GM21515 (cell line): ENCODE measurements around the gene RNF11.

Experiments used
- ATAC-seq: cut with Tn5 transposase; IDR thresholded peaks from one replicate; pipeline ENCODE4 v1.9.1; 2021; ENCODE audit not compliant: unreplicated experiment

The RNF11 gene

DNA sequence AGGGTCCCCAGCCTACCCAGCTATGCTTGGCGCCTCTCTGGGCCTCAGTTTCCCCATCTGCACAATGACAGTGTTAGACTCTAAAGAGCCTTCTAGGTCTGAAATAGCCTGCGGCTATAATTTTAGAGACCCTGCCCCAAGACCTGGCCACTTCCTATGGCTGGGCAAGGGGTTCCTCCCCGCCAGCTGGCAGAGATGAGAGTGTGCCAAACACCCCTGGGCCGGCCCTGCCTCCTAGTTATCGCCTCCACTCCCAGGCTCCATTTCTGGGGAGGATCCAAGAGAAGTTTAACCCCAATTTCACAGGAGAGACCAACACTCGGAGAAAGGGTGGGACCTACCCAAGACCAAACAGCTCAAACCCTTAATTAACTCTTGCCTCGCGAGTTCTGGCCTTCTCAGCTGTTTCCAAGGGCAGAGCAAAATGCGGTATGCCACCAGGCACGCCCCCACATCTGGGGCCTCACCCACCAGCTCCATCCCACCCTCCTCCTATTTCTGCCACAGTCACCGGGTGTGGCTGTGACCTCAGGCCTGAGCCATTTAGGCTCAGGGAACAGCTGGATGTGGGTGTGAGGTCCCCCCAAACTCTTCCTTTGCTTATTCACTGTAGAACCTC is 58.6 kb downstream of the RNF11 start:
- ATAC-seq: no peak

DNA sequence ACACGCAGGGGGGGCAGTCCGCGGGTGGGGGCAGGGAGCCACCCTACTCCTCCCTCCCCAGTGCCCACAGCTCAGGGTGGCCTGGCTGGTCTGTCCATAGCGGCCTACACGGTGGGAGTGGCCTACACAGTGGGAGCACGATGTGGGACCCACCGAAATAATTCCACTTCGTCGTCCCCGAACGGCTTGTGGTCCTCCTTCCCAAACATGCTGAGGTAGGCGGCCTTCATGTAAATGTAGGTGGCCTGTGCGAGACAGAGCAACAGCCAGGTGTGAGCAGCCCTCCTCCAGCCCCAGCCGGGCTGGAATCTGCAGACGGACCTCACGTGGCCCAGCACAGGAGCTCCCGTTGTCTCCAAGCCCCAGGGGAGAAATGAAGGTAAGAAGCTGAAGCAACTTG is 59.9 kb downstream of the RNF11 start:
- ATAC-seq: no peak

DNA sequence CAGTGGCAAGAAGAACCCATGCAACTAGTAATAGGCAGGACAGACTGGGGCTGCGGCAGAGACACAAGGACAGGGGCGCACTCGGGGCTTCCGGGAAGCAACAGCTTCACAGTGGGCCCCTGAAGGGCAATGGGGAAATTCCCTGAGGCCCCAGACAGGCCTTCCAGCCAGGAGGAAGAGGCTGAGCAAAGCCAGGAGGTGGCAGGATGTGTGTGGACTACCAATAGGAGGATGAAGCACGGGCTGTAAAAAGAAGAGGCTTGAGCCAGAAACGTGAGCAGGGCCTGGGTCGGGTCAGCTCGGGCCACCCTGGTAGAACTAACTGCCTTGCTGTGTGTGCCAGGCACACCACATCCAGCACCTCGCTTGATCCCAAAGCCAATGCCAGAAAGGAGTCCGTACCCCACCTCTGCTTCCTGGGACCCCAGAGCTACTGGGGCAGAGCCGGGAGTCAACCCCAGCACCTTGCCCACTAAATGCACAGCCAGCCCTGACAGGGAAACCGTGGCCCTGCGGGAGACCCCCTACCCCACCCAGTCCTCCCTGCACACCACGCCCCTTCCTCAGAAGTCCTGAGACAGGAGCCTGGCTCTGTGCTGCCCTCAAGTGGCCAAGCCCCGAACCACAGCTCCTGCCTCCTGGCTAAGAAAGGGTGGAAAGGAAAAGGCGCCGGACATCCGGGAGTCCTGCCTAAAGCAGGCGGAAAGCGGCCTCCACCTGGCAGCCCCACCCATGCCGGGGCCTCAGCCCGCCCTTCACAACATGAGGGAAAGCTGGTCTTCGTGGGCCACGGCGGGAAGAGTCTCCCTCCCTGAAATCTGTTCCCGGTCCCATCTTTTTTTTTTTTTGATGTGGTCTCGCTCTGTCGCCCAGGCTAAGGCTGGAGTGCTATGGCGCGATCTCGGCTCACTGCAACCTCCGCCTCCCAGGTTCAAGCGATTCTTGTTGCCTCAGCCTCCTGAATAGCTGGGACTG is 60.6 kb downstream of the RNF11 start:
- ATAC-seq: peak; percentile 68

DNA sequence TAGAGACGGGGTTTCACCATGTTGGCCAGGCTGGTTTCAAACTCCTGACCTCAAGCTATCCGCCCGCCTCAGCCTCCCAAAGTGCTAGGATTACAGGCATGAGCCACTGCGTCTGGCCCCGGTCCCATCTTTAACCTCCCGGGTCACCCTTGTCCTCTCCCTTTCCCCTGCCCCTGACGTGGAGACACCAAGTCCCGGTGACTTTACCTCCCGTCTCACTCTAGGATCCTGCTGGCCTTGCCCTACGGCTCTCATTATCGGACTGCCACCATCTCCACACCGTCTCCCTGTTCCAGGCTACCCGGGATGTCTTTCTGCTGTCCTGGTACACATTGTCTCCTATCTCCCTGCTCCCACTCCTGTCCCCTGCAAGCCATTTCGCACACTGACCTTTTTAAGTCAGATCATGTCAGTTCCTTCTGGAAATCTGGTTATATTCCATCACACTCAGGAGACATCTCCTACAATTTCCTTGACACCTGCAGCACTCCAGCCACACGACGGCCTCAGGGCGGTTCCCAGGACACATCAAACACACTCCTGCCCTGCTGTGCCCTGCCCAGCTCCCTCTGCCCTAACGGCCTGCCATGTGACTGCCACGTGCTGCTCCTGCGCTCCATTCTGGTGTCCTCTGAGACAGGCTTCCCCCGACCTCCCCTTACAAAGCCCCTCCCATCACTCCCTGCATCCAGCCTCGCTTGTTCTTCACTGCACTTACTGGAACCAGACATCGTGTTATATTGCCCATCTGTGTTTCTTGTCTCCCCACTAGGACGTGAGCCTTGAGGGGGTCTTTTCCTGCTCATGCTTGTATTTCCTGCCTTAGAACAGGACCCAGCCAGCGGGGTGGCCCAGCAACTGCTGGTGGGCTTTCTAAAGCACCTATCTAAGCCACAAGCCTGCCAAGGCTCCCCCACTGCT is 61.6 kb downstream of the RNF11 start:
- no peak for ATAC-seq

DNA sequence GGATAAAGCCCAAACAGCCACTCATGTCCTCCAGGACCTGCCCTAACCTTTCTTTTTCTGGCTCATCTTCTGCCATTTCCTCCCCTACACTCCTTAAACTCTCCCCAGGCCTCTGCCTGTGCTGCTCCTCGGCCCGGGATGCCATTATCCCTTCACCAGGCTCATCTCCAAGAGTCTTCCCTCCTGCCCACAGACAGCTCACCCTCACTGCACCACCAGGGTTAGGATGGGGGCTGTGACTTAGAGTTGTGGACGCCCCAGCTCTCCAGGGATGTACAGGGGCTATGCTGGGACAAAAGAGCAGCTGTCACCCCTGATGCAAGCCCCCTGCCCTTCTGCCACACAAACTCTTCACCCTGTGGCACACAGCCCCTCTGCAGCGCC is 62.2 kb downstream of the RNF11 start:
- ATAC-seq: no peak

DNA sequence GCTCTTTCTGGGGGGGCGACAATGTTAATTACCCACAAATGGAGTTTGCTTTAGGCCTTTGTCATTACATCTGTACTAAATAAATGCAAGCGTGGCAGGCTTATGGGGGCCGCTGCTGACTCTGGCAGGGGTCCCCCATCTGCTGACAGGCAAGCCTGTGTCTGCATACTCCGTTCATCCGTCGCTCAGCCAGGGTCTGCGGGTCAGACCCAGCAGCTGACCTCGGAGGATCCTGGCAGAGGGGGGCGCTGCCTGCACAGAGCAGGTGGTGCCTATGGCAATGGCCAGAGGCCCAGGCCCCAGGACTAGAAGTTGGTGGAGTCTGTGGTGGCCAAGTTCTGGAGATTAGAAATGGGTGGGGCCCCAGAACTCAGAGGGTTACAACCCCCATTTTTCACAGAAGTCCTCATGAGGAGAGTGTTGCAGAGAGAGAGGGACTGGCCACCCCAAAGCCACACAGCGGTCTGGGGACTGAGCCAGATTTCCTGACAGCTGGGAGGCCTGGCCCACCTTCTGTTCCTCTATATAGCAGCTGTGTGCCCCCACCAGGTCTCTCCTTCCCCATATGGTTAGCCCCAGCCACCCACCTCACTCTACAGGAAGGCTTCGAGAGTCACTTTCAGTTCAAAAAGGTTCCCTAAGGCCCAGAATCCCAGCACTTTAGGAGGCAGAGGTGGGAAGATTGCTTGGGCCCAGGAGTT is 63.3 kb downstream of the RNF11 start:
- no peak for ATAC-seq

DNA sequence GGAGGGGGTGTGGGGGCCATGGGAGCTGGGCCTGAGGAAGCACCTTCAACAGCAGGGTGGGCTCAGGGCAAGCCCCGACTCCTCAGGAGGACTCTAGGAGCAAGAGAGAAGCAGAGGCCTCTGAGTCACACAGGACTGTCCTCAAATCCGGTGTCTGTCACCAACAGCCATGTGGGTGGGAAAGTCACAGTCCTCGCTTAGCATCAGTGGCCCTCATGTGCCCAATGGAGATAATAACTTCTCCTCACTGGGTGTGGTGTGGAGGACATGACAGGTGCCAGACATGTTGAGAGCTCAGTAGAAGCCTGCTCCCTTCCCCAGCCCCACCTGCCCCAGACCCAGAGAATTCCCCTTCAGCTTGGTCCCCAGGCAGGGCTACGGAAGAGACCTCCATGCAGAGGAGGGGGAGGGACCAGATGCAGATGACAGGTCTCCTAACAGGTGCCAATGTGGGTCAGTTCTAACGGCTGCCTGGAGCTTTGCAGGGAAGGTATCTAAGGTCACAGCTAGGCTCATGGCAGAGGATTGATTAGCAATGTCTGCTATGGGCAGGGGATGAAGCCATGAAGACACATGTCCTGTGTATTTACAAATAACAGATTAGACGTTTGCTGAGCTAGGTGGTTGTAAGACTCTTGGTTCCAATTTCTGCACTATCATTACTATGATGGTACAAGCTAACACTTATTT is 64.1 kb downstream of the RNF11 start:
- ATAC-seq: no peak

DNA sequence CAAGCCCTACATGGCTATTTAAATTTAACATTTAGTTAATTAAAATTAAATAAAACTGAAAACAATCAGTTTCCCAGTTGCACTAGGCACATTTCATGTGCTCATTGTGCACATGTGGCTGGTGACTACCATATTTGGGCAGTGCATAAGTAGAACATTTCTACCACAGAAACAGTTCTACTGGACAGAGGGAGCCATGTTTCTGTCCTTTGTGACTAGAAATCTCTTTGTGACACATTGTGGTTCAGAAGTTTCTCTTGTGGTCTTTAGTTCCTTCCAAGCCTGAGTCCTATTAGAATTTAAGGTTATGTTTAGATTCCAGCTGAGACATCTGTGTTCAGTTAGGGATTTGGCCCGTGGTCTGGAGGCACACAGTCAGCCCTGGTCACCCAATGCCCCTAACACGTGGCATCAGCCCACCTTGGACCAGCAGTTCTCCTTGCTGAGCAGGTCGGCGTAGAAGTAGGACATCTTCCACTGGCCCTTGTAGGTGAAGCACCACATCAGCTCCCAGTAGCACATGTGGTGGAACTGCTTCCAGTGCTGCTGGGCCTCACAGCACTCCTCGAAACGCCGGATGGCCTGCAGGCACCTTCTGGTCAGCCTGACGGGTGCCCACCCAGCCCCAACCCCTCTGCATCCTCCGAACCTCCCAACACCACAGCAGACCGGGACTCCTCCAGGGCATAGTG is 65.2 kb downstream of the RNF11 start:
- peak; percentile 35 for ATAC-seq

DNA sequence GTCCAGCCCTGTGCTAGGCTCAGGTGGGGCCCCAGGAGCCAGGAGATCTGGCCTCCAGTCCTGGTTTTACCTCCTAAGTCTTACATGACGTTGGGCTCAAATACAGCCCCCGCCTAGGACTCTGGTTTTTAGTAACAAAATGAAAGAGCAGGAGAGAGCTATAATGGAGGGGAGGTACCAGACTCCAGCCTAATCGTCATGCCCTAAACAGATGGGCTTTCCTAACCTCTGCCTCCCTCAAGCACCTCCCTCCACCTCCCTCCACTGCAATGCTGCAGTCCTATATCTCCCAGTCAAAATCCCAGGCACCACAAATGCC is 65.7 kb downstream of the RNF11 start:
- no peak for ATAC-seq

DNA sequence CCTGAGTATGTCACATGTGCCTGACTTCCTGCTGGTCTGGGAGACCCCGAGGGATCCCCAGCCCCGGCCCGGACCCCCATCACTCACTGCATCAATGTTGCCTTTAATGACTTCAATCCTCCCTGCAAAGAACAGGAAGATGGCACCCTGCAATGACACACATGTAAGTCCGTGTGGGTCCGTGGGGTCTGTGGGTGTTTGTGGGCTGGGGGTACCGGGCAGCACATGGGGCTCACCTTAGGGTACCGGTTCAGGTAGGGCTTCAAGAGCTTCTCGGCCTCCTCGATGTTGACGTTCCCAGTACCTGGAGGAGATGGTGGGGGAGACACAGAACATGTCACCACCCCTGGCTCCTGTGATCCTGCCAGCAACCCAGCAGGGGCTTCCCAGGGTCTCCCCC is 66.2 kb downstream of the RNF11 start:
- no peak for ATAC-seq

DNA sequence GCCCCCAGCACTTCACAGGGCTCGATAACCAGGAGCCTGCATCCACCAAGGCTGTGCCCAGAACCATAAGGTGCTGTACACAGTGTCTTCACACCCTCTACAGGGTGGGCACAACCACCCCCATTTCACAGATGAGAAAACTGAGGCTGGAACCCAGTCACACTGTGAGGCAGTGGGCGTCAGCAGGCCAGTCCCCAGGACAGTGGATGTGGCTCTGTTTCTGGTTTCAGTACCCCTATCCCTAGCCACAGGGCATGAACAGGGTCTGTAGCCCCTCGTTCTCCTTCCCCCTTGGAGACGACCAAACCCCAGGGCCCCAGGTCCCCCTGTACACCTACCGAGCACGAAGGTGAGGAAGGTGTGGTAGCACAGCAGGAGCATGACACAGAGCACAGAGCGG is 66.7 kb downstream of the RNF11 start:
- no peak for ATAC-seq

DNA sequence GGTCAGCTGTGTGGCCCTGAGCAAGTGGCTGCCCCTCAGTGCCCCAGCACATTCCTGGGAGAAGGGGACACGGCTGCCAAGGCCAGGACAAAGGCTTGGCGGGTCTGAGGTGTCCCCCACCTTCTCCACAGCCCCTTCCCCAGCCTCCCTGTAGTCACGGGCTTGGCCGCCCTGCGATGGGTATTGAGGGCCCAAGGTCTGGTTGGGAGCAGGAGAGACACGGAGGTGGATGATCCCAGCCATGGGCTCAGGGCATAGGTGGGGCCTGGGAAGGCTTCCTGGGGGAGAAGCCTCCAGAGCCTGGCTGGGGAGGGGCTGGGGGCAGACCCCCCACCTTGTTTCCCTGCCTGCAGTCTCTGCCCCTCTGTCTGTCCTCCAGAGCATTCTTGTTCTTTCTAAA is 67.2 kb downstream of the RNF11 start:
- no peak for ATAC-seq

DNA sequence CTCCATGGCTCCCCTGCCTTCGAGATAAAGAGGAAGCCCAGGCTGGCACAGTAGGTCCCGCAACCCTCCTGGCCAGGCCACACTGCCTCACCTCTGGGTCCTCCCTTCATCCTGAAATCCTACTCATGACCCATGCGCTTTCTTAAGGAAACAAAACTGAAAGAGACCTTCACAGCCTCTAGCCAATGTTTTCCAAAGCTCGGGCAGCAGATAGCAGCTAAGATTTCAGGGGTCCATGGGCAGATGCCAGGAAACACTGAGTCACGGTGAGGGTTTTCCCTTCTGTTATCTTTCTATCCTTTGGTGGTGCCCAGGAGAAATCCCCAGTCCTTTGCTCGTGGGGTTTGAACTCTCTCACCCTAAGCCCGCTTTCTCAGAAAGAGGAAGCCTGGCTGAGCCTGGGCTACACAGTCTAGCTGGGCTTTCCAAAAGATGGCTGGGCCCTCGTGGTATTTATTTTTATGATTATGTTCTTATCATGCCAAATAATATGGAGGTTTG is 67.7 kb downstream of the RNF11 start:
- ATAC-seq: no peak

DNA sequence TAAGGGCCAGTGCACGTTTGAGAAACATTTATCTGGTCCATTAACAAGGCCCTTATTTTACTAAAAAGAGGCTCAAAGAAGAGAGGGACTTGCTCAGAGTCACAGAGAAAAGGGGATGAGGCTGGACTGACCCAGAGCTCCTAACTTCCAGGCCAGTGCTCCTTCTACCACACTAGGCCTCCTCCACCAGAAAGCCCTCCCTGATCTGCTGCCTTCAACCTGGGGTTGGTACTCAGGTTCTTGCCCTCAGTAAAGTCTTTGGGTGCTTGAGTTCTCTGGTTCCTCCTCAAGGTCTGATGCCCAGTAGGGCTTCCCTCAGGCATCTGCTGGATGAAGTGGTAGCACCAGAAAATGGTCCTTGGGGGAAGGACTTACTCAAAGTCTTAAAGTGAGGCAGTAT is 68.3 kb downstream of the RNF11 start:
- no peak for ATAC-seq

DNA sequence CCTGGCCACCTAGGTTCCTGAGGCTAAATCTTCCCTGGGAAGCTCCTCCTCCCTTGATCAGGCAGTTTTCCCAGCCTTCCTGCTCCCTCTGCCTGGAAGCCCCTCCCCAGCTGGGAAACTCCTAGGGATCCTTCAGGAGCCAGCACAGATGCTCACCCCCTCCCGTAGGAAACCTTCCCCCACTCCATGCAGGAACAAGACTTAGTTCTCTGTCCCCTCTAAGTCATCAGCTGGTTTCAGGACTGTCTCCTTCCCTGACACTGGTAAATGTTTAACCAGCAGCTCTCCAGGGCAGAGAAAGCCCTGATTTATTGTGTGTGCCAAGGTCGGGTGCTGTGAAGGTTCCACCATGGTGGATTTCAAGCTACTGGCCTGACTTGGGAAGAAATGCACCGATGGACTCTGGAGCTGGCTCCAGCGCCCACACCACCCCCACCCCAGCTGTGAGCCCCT is 69.3 kb downstream of the RNF11 start:
- ATAC-seq: no peak

DNA sequence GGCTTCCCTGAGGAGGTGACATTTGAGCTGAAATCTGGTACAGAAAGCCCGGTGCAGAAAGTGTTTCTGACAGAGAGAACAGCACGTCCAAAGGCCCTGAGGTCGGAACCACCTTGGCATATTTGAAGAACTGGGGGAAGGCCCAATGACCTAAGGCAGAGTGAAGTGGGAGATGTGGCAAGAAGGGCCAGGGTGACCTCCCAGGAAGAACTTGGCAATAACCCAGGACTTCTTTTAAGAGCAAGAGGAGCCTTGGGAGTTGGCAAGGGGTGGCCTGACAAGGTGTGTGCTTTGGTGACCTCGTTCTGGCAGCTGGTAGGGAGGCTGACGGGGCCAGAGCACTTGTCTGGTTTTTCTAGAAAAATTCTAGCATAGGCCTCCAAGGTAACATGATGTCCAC is 70.9 kb downstream of the RNF11 start:
- no peak for ATAC-seq

DNA sequence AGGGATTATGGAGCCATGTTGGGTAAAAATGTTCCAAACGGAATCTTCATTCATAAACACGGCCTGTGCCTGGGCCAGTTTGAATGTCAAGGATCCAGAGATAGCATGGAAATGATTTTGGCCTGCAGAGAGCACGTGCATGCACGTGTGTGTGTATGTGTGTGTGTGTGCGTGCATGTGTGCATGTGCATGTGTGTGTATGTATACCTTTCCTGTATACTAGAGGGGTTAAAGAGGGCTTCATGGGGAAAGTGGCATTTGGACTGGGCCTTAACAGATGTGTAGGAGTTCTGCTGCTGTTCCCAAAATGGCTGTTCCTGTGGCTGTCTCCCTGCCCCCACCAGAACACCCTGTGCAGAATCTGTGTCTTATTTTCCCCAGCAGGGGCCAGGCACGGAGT is 72.6 kb downstream of the RNF11 start:
- ATAC-seq: no peak

DNA sequence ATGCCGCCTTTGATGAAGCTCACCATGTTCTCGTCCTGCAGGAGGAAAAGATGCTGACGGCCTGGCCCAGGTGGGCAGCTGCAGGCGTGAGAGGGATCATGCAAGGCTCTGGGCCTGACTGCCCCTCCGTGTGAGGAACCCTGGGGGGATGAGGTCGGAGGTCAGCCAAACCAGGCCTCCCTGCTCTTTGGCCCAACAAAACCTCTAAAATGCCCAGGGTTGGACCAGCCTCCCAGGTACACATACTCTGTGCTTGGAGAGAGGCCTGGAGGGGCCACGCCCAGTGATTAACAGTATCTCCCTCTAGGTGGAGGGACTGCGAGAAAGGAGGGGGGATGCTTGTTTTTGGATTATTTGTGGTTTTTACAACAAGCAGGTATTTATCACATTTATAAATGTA is 73.2 kb downstream of the RNF11 start:
- no peak for ATAC-seq

DNA sequence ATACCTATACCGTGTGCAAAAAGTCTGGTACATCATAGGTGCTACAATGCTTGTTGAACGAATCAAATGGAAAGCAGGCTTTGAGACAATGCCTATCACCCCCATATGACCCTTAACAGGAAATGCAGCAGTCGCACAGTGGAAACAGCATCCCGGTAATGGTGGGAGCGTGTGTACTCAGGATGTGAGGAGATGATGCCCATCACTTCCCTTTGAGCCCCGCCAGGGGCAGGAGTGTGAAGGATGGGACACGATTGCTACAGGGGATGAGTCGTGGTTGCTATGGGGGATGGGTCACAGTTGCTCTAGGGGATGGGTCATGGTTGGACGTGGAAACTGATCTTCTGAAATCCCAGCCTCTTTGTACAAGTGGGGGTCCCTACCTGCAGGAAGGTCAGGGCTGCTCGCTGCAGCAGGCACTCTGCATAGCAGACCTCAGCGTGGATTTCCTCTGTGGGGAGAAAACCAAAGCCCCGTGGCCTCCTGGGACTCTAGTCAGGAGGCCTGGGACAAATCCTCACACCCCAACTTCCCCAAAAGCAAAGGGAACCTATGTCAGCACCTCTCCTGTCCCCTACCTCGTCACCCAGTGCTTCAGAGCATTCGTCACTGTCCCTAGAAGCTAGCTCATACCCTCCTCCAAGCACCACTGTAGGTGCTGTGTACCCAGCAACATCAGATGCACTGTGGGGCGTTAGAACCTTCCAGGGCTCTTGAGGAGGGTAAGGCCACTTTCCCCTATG is 75.0 kb downstream of the RNF11 start:
- ATAC-seq: no peak
